HFF-Myc (cell line): ENCODE measurements around the gene RBM38.

Source experiments
- DNase-seq: peaks from one replicate; pipeline ENCODE4 v3.0.0-alpha.2; 2011; ENCODE audit warnings: low read depth; ENCODE audit errors: extremely low read depth
- H3K4me3 ChIP-seq: replicated peaks from 2 replicates; pipeline ENCODE4 v1.5.1; 2011; ENCODE audit warnings: low read depth, mild to moderate bottlenecking, control low read depth, low read length
- TF ChIP-seq, protein P1 (sequence below): IDR thresholded peaks from 2 replicates; pipeline ENCODE4 v1.5.1; 2012; ENCODE audit warnings: mild to moderate bottlenecking, low read depth, low read length, control low read depth; ENCODE audit errors: missing control alignments

RBM38 gene

DNA sequence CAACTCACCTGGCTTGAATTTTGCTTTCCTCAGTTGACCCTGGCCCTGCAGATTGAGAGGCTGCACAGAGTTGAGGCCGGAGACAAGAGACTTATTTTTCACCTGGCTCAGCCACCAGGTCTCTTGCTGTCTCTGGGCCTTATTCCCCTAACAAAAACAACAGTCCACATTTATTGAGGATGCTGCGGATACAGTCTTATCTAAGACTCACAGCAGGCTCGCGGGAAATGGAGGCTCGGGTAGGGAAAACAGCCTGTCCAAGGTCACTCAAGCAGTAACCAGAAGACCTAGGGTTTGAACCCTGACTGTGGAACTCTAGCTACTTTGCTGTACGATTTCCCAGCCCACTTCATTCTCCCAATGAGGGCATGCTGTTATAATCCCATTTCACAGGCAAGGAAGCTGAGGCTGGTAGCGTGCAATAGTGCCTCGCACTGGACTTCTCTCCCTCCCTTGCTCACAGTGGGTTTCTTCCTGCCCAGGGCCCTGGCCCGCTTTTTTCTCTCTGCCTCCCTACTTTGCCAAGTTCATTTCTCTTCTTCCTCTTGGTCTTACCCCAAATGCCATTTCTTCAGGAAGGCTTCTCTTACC lies 57.7 kb downstream of the RBM38 start:
- no peak overlapping the region for H3K4me3 ChIP-seq
- TF ChIP-seq, protein P1, sequence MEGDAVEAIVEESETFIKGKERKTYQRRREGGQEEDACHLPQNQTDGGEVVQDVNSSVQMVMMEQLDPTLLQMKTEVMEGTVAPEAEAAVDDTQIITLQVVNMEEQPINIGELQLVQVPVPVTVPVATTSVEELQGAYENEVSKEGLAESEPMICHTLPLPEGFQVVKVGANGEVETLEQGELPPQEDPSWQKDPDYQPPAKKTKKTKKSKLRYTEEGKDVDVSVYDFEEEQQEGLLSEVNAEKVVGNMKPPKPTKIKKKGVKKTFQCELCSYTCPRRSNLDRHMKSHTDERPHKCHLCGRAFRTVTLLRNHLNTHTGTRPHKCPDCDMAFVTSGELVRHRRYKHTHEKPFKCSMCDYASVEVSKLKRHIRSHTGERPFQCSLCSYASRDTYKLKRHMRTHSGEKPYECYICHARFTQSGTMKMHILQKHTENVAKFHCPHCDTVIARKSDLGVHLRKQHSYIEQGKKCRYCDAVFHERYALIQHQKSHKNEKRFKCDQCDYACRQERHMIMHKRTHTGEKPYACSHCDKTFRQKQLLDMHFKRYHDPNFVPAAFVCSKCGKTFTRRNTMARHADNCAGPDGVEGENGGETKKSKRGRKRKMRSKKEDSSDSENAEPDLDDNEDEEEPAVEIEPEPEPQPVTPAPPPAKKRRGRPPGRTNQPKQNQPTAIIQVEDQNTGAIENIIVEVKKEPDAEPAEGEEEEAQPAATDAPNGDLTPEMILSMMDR = no peak
- no peak for DNase-seq

DNA sequence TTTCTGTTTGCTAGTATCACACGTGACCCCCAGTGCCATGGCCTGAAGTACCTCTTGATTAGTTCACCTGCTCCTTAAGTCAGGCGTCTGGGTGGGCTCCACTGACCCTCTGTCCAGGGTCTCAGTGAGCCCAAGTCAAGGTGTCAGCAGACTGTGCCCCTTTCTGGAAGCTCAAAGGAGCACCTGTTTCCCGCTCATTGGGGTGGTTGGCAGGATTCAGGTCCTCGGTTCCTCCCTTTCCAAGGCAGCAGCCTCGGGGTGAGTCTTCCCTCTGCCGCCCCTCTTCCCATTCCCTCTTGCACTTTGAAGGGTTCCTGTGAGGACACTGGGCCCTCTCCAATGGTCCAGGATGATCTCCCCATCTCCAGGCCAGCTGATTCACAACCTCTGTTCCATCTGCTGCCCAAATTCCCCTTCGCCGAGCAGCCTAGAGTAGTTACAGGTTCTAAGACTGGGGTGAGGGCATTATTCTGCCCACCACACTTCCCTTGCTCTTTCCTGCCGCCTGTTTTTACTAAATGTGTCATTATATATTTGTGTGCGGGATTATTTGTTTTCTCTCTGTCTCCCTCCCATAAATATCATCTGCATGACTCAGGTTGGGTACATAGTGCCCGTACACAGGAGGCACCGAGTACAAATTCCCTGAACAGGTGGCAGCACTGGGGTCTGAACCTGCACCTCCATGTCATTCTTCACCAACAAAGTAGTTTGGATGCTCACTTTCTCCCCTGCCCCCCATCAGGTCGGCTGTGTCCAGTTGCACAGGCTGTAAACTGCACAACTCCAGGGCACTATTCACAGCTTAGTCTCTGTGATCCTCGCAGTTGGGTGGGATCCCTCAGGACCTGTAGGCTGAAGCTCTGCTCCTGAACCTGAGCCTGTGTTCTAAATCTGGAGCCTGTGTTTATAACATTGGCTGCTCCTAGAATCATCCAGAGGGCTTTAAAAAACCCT lies 58.5 kb downstream of the RBM38 start:
- DNase-seq = no peak
- TF ChIP-seq, protein P1 = no peak
- no peak overlapping the region for H3K4me3 ChIP-seq

DNA sequence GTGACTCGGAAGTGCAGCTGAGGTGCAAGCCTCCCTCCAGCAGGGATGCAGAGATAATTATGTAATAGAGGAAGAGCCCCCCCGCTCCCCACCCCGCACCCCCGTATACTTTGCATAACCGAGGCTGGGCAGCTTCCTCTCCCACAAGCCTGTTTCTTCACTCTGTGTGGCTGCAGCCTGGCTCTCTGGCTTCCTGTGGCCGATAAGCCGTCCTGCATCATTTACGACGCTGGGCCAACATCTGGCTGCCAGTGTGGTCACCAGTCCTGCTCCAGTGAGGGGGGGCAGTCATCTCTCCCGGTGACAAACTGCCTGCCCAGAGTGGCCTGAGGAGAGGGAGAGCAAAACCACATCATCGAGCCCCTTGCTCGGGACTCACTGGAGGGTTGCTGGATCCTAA lies 59.2 kb downstream of the RBM38 start:
- TF ChIP-seq, protein P1 = no peak
- H3K4me3 ChIP-seq = no peak overlapping the region
- no peak for DNase-seq

DNA sequence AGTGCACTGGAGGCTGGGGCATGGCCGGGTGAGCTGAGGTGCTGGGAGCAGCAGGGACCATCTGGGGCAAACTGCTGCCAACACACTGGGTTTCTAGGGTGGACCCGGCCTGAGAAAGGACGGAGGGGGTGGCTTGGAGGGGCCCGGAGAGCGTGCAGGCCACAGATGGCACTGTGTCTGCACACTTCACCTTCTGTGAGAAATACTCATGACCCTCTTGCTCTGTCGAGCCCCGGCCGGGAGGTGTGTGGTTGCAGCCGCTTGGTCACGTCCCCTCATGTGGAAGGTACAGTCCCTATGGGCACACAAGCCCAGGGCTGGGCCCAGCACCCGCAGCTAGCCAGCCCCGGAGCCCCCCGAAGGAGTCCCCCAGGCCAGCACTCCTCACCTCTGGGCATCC lies 59.7 kb downstream of the RBM38 start:
- DNase-seq = no peak
- TF ChIP-seq, protein P1 = no peak
- H3K4me3 ChIP-seq = no peak overlapping the region

DNA sequence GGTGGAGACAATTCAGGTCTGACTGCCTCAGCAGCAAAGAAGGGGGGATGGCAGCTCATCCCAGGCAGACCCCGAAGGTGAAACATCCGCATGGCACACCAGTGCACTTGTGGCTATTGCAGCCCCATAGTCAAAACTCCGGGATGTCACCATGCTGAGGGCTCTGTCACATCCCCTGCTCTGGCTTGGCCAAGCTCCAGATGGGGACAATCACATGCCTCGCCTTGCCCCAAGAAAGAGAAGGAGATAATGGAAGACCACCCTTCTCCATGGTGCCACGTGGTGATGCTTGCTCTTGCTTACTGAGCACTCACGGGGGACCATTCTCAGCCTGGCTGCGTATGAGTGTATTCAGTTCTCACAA lies 60.2 kb downstream of the RBM38 start:
- TF ChIP-seq, protein P1 = no peak
- no peak for DNase-seq
- H3K4me3 ChIP-seq = no peak overlapping the region

DNA sequence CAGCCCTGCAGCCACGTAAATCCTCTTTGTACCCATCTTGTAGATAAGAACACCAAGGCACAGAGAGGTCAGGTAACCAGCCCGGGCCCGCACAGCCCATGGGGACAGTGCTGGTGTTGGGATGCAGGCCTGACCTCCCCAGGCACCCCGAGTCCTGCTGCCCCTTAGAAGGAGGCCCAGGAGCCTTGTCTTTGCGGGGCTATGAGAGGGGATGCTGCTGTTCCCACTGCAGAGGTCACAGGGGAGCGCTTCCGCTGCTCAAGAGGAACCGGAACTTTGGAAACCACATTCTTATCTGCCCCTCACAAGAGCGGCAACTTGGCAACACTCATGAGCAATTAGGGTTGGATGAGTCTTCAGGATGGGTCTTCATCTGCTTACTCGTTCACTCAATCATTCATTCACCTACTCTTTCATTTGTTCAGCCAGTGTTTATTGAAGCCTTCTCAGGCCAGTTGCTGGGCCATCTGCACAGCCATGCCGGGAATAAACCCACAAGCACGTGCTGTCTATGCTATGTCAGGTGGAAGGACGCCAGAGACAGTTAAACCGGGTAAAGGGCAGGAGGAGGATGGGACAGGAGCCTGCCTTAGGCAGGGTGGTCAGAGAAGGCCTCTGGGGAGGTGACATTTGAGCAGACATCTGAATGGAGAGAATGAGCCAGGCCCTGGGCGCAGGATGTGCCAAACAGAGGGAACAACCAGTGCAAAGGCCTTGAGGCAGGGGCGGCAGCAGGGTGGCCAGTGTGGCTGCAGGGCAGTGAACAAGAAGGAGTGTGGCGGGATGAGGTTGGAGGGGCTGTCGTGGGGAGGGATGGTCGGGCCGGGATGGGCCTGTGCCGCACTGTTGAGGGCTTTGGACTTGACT lies 60.8 kb downstream of the RBM38 start:
- no peak for DNase-seq
- H3K4me3 ChIP-seq = no peak overlapping the region
- TF ChIP-seq, protein P1 = no peak
